Small intestine (tissue), 7 donors: ENCODE results near the gene TNNI2. TPM values are rescaled to one million over a fixed set of nuclear protein-coding genes. Genes with fewer than 3 reads are reported as not detected.

Experiments
- DNase-seq, 2 donors: peaks; one replicate each; pipeline versions ENCODE4 v3.0.0 to v3.0.0-alpha.2; 2013
- FAIRE-seq: peaks from 2 replicates; lab custom pipeline; 2012; peaks lifted over from hg19 to GRCh38; lab: Jason Lieb, UNC
- H3K27ac ChIP-seq, 3 donors: one replicate each; pipeline ENCODE4 v1.5.1; 2013; ENCODE audit warnings: low read length in 2 of 3, mild to moderate bottlenecking in 2 of 3, control low read depth in 1 of 3, inconsistent platforms in 1 of 3, low read depth in 1 of 3, moderate library complexity in 1 of 3
- H3K27me3 ChIP-seq, 3 donors: one replicate each; pipeline ENCODE4 v1.6.1; 2013; ENCODE audit warnings: low read length in 3 of 3, inconsistent platforms in 1 of 3; ENCODE audit not compliant: control insufficient read depth in 3 of 3, insufficient read depth in 3 of 3
- H3K36me3 ChIP-seq, 3 donors: one replicate each; pipeline ENCODE4 v1.6.1; 2013; ENCODE audit warnings: low read length in 3 of 3, inconsistent platforms in 1 of 3, low read depth in 1 of 3, mild to moderate bottlenecking in 1 of 3, moderate library complexity in 1 of 3; ENCODE audit not compliant: control insufficient read depth in 3 of 3, insufficient read depth in 2 of 3
- H3K4me1 ChIP-seq, 3 donors: one replicate each; pipeline ENCODE4 v1.6.1; 2013; ENCODE audit warnings: low read length in 2 of 3, inconsistent platforms in 1 of 3, low read depth in 1 of 3, mild to moderate bottlenecking in 1 of 3, moderate library complexity in 1 of 3; ENCODE audit not compliant: control insufficient read depth in 3 of 3, insufficient read depth in 2 of 3
- H3K4me3 ChIP-seq, 3 donors: one replicate each; pipeline ENCODE4 v1.5.1; 2013; ENCODE audit warnings: low read length in 3 of 3, control low read depth in 1 of 3, inconsistent platforms in 1 of 3, low read depth in 1 of 3, mild to moderate bottlenecking in 1 of 3, moderate library complexity in 1 of 3
- H3K9me3 ChIP-seq, 2 donors: one replicate each; pipeline ENCODE4 v1.6.1; 2013; ENCODE audit warnings: low read depth in 1 of 2, low read length in 1 of 2; ENCODE audit not compliant: control insufficient read depth in 2 of 2, insufficient read depth in 1 of 2
- WGBS, 3 donors: extraction: QIAGEN DNeasy Blood & Tissue Kit; methylation state at CpG; one replicate each; pipeline ENCODE4 v1.1.7; 2013; 5-methylcytosine and 5-hydroxymethylcytosine counted together
- polyA plus RNA-seq, 4 donors: library from polyadenylated mRNA; stranded (reverse) in 3 of 4; unstranded in 1 of 4; fragments of 200-250 nt in 3 of 4; fragments of 120-200 nt in 1 of 4; gene quantifications; one replicate each; pipeline versions ENCODE4 v1.2.1 to v1.2.3, GENCODE V29; 2013
- donor health status: healthy with polysubstance abuse.
- donor health status: control.
- donor health status: control.
- donor health status: Bipolar disorder and iron deficiency.
- donor health status: healthy.

TNNI2 gene
- polyA plus RNA-seq, 4 donors: 0.49 to 8.9 (median 8.2) TPM

DNA sequence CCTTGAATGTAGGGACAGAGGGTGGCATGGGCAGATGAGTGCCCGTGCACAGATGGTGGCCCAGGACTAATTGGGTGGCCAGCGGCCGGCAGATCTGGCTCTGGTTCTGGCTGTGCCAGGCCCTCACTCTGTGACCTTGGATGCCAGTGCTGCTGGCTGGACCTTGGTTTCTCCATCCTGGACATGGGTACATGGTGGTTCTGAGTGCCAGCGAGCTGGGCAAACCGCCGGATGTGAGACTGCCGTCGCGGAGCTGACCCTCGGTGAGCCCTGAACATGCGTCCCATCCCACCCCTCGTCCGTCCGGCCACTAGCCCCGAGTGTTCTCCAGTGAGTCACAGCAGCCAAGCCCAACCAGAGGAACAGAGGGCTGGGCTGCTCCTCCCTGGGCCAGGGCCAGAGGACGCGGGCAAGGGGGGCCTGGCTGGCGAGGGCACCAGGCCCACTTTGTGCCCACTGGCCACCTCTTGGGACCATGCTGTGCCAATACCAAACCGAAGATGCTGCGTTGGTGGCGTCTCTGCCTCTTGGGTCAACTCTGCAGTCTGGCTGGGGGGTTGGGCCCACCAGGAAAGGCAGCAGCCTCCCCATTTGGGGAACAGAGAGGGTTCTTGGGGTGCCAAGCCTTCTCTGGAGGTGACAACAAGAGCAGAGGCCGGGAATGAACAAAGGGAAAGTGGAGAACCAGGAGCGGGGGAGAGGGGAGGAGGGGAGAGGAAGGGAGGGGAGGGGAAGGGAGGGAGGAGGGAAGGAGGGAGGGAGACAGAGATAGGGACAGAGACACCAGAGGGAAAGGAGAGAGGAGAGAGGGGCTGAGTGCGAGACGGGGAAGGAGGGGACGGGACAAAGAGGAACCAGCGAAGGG, 24.8 kb downstream of the TNNI2 start:
- FAIRE-seq: no peak
- Histone ChIP-seq H3K27me3 (peaks cover 0 to 15% (median 0%) of the 10 kb centered on the region in 3 donors), H3K36me3 (no peaks in the 10 kb centered on the region), H3K9me3 (no peaks in the 10 kb centered on the region), H3K4me3 (no peak overlapping the region), H3K27ac (peak overlapping the region in 1 of 3 donors; percentile 82), H3K4me1 (peaks cover 0 to 4% (median 0%) of the 10 kb centered on the region in 3 donors)
- WGBS, 3 donors: 30 to 40% (median 35%) methylated on average over 27 of the region's 27 CpGs
- peak in 1 of 2 donors; percentile 38 for DNase-seq

- no peaks in the 10 kb centered on the region for H3K36me3 ChIP-seq
- no peaks in the 10 kb centered on the region for H3K9me3 ChIP-seq
- FAIRE-seq (no peak), DNase-seq (no peak)
- H3K27ac ChIP-seq: peak overlapping the region in 1 of 3 donors; percentile 82
- 61 to 81% (median 70%) methylated on average over 18 of the region's 18 CpGs for WGBS, 3 donors
- peaks cover 0 to 22% (median 0%) of the 10 kb centered on the region in 3 donors for H3K27me3 ChIP-seq
- H3K4me1 ChIP-seq: peaks cover 0 to 4% (median 0%) of the 10 kb centered on the region in 3 donors
- no peak overlapping the region for H3K4me3 ChIP-seq
These were observed 25.4 kb downstream of the TNNI2 start for GRCh38 chr11:1864231-1864630.

DNA sequence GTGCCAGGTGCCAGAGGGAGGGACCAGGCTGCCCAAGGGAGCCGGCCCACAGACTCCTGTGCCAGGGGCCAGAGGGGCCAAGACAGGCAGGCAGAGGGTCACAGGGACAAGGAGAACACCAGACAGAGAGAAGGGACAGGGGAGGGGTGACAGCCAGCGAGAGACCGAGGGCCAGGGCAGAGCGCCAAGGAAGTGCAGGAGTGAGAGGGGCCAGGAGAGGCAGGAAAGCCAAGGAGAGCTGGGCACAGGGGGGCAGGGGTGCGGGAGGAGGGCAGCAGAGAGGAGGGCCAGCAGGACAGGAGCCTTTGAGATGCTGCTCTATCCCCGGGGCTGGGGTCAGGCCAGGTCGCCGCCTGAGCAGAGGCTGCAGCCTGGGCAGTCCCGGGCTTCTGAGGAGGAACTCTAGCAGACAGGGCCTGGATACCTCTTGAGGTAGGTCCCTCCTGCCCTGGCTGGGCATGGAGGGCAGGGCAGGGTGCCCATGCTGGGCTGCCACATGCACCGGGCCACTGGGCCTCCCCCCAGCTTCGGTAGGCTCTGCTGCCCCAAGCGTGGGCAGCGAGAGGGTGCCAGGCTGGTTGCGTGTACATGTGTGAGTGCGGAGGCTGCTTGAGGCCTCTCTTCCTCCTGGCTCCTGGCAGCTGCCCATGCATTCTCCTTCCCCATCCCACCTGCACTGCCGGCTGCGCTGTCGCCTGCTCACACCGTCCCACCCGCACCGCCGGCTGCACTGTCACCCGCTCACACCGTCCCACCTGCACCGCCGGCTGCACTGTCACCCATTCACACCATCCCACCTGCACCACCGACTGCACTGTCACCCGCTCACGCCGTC, 26.3 kb downstream of the TNNI2 start:
- H3K36me3 ChIP-seq: no peaks in the 10 kb centered on the region
- H3K27ac ChIP-seq: peak overlapping the region in 1 of 3 donors; percentile 82
- no peak overlapping the region for H3K4me3 ChIP-seq
- H3K27me3 ChIP-seq: peaks cover 0 to 29% (median 0%) of the 10 kb centered on the region in 3 donors
- H3K4me1 ChIP-seq: peaks cover 0 to 4% (median 0%) of the 10 kb centered on the region in 3 donors
- FAIRE-seq (no peak), DNase-seq (no peak)
- 75 to 80% (median 80%) methylated on average over 23 to 30 of the region's 30 CpGs for WGBS, 3 donors
- no peaks in the 10 kb centered on the region for H3K9me3 ChIP-seq

DNA sequence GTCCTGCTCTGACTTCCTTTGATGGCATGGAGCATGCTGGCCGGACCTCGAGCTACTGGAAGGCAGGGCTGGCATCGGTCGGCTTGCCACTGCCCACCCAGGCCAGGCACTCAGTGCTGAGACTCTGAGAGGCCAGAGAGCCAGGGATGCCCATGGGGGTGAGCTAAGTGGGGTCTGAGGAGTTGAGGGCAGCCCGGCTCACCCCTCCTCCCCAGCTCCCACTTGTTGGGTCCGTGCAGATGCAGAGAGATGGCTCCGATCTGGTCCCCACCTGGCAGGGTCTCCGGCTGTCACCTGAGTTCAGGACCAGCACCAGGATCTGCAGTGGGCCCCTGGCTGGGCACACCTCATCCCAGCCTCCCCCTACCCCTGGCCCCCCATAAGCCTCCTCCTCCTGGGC, 27.4 kb downstream of the TNNI2 start:
- 79 to 93% (median 85%) methylated on average over 8 of the region's 8 CpGs for WGBS, 3 donors
- Histone ChIP-seq H3K27me3 (peaks cover 0 to 41% (median 0%) of the 10 kb centered on the region in 3 donors), H3K27ac (no peak overlapping the region), H3K9me3 (no peaks in the 10 kb centered on the region), H3K4me1 (peaks cover 0 to 4% (median 0%) of the 10 kb centered on the region in 3 donors), H3K4me3 (no peak overlapping the region), H3K36me3 (no peaks in the 10 kb centered on the region)
- no peak for FAIRE-seq
- no peak for DNase-seq

DNA sequence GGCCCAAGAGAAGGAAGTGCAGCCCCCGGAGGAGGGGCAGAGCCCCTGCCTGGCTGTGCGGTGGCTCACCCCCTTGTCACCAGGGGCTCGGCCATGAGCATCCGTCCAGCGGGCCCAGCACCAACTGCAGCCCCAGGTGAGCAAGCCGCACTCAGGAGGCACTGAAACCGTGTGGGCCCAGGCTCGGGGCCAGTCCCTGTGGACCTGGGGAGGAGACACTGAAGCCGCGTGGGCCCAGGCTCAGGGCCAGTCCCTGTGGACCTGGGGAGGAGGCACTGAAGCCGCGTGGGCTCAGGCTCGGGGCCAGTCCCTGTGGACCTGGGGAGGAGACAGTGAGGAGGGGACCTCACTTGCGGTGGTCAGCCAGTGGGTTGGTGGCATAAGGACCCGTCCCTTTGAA, 28.0 kb downstream of the TNNI2 start:
- no peak for FAIRE-seq
- peaks cover 0 to 4% (median 0%) of the 10 kb centered on the region in 3 donors for H3K4me1 ChIP-seq

GRCh38 chr11:1867381-1867780, 28.6 kb downstream of the TNNI2 start:
- FAIRE-seq: no peak
- Histone ChIP-seq H3K4me1 (peaks cover 0 to 4% (median 0%) of the 10 kb centered on the region in 3 donors), H3K9me3 (no peaks in the 10 kb centered on the region), H3K4me3 (no peak overlapping the region), H3K36me3 (no peaks in the 10 kb centered on the region), H3K27ac (no peak overlapping the region), H3K27me3 (peaks cover 0 to 45% (median 0%) of the 10 kb centered on the region in 3 donors)
- DNase-seq: no peak
- WGBS, 3 donors: 63 to 77% (median 64%) methylated on average over 8 of the region's 8 CpGs

More for the DNA sequence above, 28.0 kb downstream of the TNNI2 start:
- H3K4me3 ChIP-seq: no peak overlapping the region
- no peak overlapping the region for H3K27ac ChIP-seq
- H3K9me3 ChIP-seq: no peaks in the 10 kb centered on the region
- WGBS, 3 donors: 77 to 81% (median 80%) methylated on average over 13 to 15 of the region's 15 CpGs
- DNase-seq: no peak
- H3K36me3 ChIP-seq: no peaks in the 10 kb centered on the region
- peaks cover 0 to 45% (median 0%) of the 10 kb centered on the region in 3 donors for H3K27me3 ChIP-seq

GRCh38 chr11:1868056-1868635, 29.4 kb downstream of the TNNI2 start:
- Histone ChIP-seq H3K27me3 (peaks cover 0 to 39% (median 0%) of the 10 kb centered on the region in 3 donors), H3K4me3 (no peak overlapping the region), H3K9me3 (no peaks in the 10 kb centered on the region), H3K36me3 (no peaks in the 10 kb centered on the region), H3K27ac (peak overlapping the region in 1 of 3 donors; percentile 26), H3K4me1 (peaks cover 0 to 4% (median 0%) of the 10 kb centered on the region in 3 donors)
- WGBS, 3 donors: 69 to 87% (median 75%) methylated on average over 14 of the region's 14 CpGs
- no peak for FAIRE-seq
- no peak for DNase-seq
